NCI-H446 treated with DMSO at 0.1 percent for 48 hours (cell line): ENCODE data around the gene FMN2.
"Not testable (repeated sequence)": the region's sequence is repeated elsewhere in the genome, so short reads cannot be mapped to it uniquely, and the experiment has no call there.

Experiments
- DNase-seq: peaks from one replicate; lab custom pipeline; 2025; lab: John Stamatoyannopoulos, UW

Gene FMN2

DNA sequence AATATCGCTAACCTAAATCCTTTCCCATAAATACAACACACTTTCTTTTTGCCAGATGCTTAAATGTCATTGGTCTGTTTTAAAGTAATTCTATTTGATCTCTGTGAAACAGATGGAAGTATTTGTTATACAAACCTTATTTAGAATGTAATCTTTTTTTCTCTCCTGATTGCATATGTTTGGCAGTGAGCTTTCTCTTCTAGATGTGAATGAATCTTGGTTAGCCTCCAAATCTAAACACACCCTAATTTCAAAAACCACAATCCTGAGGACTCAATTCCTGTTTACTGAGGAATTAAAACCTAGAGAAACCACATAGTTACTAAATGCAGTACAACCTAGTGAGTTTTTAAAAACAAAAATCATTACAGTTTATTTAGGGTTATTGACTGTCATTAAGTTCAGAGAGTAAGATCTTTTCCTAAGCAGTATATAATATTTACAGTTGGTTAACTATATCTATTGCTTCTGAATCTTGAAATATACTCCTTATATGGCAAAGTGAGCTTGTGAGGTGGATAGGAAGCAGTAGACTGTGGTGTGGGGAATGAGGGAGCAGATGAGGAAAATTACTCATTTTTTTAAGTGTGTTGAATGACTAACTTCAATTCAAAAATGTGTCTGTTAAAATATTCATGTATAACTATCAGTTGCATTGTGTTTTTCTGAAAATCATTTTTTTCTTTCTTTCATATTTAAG, 218.7 kb downstream of the FMN2 start:
- no peak for DNase-seq

- DNase-seq: no peak
These were observed 221.2 kb downstream of the FMN2 start for GRCh38 chr1:240312872-240313271.

GRCh38 chr1:240314845-240315801, 223.4 kb downstream of the FMN2 start:
- DNase-seq: no peak

DNA sequence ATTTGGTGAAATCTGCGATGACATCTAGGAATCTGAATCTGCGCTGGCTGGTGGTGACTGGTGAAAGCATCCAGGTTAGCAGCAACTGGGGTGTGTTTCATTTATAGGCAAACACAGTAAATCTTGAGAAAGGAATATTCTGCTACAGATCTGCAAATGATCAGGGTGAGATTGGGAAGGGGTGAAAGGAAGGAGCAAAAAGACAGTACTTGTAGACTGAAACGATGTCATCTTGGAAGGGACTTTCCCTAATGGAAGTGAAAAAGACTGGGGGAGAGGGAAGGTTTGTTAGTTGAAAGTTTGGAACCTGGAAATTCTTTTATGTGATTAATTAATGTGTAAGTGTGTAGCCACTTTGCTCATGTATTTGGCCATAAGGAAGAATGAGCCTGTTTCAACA, 228.3 kb downstream of the FMN2 start:
- no peak for DNase-seq

GRCh38 chr1:240320659-240321058, 229.0 kb downstream of the FMN2 start:
- no peak for DNase-seq

DNA sequence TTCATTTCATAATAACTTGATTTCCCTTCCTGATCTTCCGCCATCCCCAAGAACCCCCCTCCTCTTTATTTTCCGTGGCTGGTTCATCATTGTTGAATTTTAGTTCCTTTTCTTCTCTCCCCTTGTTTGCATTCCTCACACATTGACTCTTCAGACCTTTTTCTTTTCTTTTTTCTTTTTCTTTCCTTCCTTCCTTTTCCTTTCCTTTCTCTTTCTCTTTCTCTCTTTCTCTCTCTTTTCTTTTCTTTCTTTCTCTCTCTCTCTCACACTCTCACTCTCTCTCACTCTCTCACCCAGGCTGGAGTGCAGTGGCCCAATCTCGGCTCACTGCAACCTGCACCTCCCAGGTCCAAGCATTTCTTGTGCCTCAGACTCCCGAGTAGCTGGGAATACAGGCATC, 231.3 kb downstream of the FMN2 start:
- DNase-seq: no peak

DNA sequence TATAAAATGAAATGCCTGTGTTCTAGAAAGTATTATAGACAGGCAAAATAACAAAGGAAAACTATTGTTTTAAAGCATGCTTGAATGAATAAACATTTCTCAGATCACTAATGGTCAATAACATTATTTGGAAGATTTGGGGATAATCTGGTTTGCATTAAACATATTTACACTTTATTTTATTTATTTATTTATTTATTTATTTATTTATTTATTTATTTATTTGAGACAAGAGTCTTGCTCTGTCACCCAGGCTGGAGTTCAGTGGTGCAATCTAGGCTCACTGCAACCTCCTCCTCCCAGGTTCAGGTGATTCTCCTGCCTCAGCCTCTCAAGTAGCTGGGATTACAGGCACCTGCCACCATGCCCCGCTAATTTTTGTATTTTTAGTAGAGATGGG, 236.7 kb downstream of the FMN2 start:
- not testable (repeated sequence) for DNase-seq

DNA sequence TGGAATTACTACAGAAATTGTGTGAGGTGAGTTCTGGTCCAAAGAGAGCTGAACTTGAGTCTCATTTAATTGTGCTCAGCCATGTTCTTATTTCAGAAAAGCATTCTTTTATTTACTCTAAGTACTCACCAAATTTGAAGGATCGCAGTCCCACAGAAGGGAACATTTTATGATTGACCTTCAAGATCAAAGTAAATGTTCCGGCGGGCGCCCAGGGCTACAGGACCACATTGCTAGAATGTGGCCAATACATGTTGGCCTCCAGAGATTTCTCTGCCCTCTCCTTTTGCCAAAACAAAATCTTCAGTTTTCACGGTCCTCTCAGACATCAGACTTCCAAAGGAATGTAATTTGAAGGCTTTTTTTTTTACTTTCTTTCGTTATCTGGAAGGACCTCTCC, 237.8 kb downstream of the FMN2 start:
- DNase-seq: no peak

GRCh38 chr1:240332672-240333071, 241.0 kb downstream of the FMN2 start:
- DNase-seq: no peak

- no peak for DNase-seq
These were observed 246.1 kb downstream of the FMN2 start for GRCh38 chr1:240337781-240338180.

GRCh38 chr1:240338837-240339236, 247.2 kb downstream of the FMN2 start:
- no peak for DNase-seq

GRCh38 chr1:240341365-240342250, 249.9 kb downstream of the FMN2 start:
- DNase-seq: no peak

DNA sequence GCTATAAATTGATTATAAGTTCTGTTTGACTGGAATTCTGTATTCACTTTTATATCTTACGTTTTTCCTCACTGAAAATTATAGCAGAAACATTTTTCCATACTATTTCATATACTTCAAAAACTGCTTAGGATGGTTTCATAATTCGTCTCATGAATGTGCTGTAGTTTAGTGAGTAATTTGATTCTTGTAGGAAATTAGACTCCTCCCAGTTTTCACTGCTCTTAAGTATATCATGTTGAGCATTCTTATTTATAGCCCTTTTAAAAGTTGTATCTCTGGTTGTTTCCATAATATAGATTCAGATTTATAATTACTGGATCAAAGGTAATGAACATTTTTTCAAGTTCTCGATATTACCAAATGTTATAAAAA, 250.6 kb downstream of the FMN2 start:
- DNase-seq: no peak

- DNase-seq: no peak
These were observed 251.4 kb downstream of the FMN2 start for GRCh38 chr1:240343045-240343444.

- DNase-seq: no peak
These were observed 252.3 kb downstream of the FMN2 start for GRCh38 chr1:240343966-240344365.

- DNase-seq: no peak
These were observed 253.2 kb downstream of the FMN2 start for GRCh38 chr1:240344918-240345317.

- no peak for DNase-seq
These were observed 258.0 kb downstream of the FMN2 start for GRCh38 chr1:240349695-240350094.

DNA sequence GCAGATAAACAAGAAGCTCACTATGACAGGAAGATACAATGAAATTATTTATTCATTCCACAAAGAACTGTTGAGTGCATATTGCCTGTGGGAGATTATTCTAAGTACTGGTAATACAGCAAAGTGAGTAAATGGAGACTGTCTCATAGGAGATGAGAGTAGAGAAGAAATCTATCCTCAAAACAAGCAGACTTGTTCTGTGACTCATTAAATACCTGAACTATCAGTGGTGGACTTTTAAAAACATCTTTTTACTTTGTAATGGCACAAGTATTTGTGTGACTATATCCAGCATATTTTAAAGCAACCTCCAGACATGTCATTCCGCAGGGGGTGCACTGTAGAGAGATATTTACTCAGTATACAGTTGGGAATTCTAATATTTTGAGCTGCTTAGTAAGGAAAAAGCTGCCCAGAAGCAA, 259.2 kb downstream of the FMN2 start:
- no peak for DNase-seq

DNA sequence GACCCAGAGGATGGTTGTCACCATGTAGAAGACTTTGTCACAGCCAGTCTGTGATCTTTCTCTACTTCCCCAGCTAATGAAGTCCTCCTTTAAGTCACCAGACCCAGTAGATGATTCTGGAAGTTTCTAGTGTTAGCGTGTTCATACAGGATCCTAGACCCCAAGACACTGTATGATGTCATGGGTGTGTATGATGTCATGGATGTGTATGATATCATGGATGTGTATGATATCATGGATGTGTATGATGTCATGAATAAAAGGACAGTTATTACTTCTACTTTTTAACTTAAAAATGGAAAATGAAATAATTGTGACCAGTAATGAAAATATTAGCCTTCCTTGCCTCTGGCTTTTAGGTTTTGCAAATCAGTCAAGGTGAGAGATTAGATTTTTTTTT, 260.0 kb downstream of the FMN2 start:
- DNase-seq: no peak

GRCh38 chr1:240352769-240353168, 261.1 kb downstream of the FMN2 start:
- no peak for DNase-seq

GRCh38 chr1:240356568-240356967, 264.9 kb downstream of the FMN2 start:
- DNase-seq: no peak

DNA sequence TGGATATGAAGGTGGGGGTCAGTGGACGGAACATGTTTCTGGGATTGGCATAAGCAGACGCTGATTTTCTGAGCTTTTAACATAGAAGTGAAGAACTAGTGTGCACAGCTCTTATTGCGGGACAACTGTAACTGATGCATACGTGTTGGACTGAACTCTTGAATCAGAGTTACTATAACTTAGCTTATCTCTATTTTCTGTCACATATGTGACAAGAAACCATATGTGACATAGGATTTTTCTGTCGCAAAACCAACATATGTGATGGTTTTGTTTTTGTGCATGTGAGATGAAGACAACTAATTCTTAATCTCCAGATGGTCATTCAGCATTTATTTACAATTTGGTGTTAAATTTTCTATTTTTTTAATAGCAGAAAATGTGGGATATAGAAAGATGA, 270.4 kb downstream of the FMN2 start:
- DNase-seq: no peak
